Activated CD8-positive, alpha-beta memory T cell treated with anti-CD3 and anti-CD28 coated beads, Interleukin-2, amount 10 ng/mL, durations not matched to agents 7 days and 5 days (primary cell): ENCODE results near the gene RNF182. TPM values are rescaled to one million over a fixed set of nuclear protein-coding genes. Genes with fewer than 3 reads are reported as not detected.

ENCODE experiments used
- ATAC-seq: fragments of 150-1000 bp; cut with Tn5 transposase; one replicate; pipeline ENCODE4 v1.10.0; 2021; ENCODE audit warnings: moderate library complexity
- CTCF ChIA-PET: fragments of 350-600 bp; sonication (Branson Sonifier 250); formaldehyde crosslinking; loops from one replicate; lab custom pipeline; 2021; ENCODE audit warnings: antibody characterized with exemption; lab: Charles Lee
- DNase-seq: peaks from one replicate; pipeline ENCODE4 v3.0.0-alpha.2; 2020
- H3K27ac Mint-ChIP-seq: one replicate; pipeline ENCODE4 v1.8.0; 2021; ENCODE audit warnings: mild to moderate bottlenecking, mixed read lengths
- H3K27me3 Mint-ChIP-seq: one replicate; pipeline ENCODE4 v1.8.0; 2021; ENCODE audit warnings: mixed read lengths
- H3K36me3 Mint-ChIP-seq: one replicate; pipeline ENCODE4 v1.8.0; 2021; ENCODE audit warnings: mild to moderate bottlenecking, mixed read lengths
- H3K4me1 Mint-ChIP-seq: one replicate; pipeline ENCODE4 v1.8.0; 2021; ENCODE audit warnings: mixed read lengths
- H3K4me3 Mint-ChIP-seq: one replicate; pipeline ENCODE4 v1.8.0; 2021; ENCODE audit warnings: mild to moderate bottlenecking, moderate library complexity, mixed read lengths
- H3K9me3 Mint-ChIP-seq: one replicate; pipeline ENCODE4 v1.8.0; 2022; ENCODE audit warnings: low read depth, mixed read lengths
- total RNA-seq, 2 experiments: library from RNA; stranded (reverse); gene quantifications; one replicate each; pipeline ENCODE4 v1.2.3, GENCODE V29; 2021

Gene RNF182
- total RNA-seq, 2 experiments from 2014 or later: not detected

GRCh38 chr6:13986700-13987399 lies 62.1 kb downstream of the RNF182 start:
- Mint-ChIP-seq H3K36me3 (no peaks in the 10 kb centered on the region), H3K9me3 (no peaks in the 10 kb centered on the region), H3K4me1 (no peaks in the 10 kb centered on the region), H3K4me3 (no peak overlapping the region), H3K27ac (no peak overlapping the region), H3K27me3 (peaks cover 66% of the 10 kb centered on the region)
- ATAC-seq (no peak), DNase-seq (no peak)
- CTCF ChIA-PET: no interaction called here

DNA sequence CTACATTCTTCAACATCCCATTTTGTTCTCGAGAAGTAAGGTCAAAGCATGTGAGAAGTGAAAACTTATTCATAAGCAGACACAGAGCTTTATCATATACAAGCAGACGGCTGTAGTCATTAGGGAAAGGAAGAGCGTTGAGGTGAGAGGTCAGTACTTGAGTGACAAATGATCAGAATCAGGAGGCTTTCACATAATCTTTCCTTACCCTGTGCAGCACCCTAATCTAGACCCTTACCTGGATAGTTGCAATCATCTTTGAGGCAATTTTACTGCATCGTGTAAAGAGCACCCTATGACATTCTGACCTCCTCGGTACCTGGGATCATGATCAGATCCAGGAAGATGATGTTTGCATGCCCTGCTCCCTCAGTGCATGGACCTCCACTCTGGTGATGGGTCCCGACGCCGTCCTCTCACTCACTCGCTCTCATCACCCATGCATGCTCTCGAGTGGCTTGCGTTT lies 62.7 kb downstream of the RNF182 start:
- CTCF ChIA-PET: no interaction called here
- peaks cover 60% of the 10 kb centered on the region for H3K27me3 Mint-ChIP-seq

DNA sequence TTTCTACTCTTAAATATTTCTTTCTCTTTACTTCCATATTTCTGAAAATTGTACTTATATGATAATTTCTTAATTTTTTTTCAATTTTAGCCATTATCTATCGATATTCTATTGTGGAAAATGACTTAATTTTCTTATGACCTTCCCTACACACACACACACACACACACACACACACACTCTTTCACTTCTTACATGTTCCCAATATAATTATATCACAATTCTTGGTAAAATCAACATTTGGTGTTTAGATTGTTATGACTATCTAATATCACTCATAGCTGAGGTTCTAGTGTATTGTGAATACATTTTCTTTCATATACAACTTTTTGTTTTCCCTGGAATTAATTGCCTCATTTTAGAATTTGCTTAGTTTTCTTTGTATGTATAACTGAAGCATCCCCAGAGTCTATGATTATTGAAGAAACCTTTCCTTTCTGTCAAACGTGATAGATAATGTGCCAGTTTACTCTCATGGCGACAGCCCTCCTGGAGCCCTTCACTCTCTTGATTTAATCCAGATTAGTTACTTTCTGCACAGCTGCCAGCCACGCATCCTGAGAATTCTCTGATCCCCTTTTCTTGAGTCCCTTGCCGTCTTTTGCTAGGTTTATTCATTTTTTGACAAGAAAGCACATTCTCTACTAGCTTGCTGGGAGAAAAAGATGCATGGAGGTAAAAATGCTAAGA lies 63.4 kb downstream of the RNF182 start:
- H3K27me3 Mint-ChIP-seq: peaks cover 63% of the 10 kb centered on the region
- CTCF ChIA-PET: interaction anchor here (0.7 to 1.2 kb wide), 3 partner anchors 36 to 609 kb away, joined by 3 read pairs; no protein-coding TSS in a partner anchor
- no peak overlapping the region for H3K27ac Mint-ChIP-seq
- ATAC-seq (no peak), DNase-seq (no peak)
- no peaks in the 10 kb centered on the region for H3K4me1 Mint-ChIP-seq
- H3K4me3 Mint-ChIP-seq: no peak overlapping the region
- no peaks in the 10 kb centered on the region for H3K9me3 Mint-ChIP-seq
- H3K36me3 Mint-ChIP-seq: no peaks in the 10 kb centered on the region

More for the DNA sequence above, 62.7 kb downstream of the RNF182 start:
- DNase-seq (no peak), ATAC-seq (no peak)
- H3K36me3 Mint-ChIP-seq: no peaks in the 10 kb centered on the region
- H3K4me3 Mint-ChIP-seq: no peak overlapping the region
- no peaks in the 10 kb centered on the region for H3K4me1 Mint-ChIP-seq
- no peak overlapping the region for H3K27ac Mint-ChIP-seq
- no peaks in the 10 kb centered on the region for H3K9me3 Mint-ChIP-seq

DNA sequence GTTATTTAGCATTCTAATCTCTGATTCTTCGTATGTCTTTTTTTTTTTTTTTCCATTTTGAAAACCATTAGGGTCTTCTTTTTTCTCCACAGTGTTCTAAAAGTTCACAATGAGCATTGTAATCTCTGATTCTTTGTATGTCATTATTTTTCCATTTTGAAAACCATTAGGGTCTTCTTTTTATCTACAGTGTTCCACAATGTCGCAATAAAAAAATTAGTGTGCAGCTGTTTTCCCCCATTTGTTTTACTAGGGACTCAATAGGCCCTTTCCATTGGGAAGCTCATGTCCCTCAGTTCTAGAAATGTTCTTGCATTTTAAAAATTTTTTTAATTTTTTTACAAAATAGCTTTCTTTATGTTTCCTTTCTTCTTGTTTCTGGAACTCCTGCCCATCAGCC lies 64.2 kb downstream of the RNF182 start:
- ATAC-seq (no peak), DNase-seq (no peak)
- CTCF ChIA-PET: interaction anchor here (0.7 to 1.2 kb wide), 3 partner anchors 37 to 610 kb away, joined by 3 read pairs; no protein-coding TSS in a partner anchor
- Mint-ChIP-seq H3K4me1 (no peaks in the 10 kb centered on the region), H3K27me3 (peaks cover 62% of the 10 kb centered on the region), H3K4me3 (no peak overlapping the region), H3K9me3 (no peaks in the 10 kb centered on the region), H3K36me3 (no peaks in the 10 kb centered on the region), H3K27ac (no peak overlapping the region)

- Mint-ChIP-seq H3K27ac (no peak overlapping the region), H3K9me3 (no peaks in the 10 kb centered on the region), H3K4me1 (no peaks in the 10 kb centered on the region), H3K36me3 (no peaks in the 10 kb centered on the region), H3K4me3 (no peak overlapping the region), H3K27me3 (peaks cover 58% of the 10 kb centered on the region)
- ATAC-seq (no peak), DNase-seq (no peak)
- CTCF ChIA-PET: no interaction called here
Measured at GRCh38 chr6:13989496-13990144, 64.9 kb downstream of the RNF182 start.

- Mint-ChIP-seq H3K9me3 (no peaks in the 10 kb centered on the region), H3K4me1 (no peaks in the 10 kb centered on the region), H3K27me3 (peaks cover 59% of the 10 kb centered on the region), H3K27ac (no peak overlapping the region), H3K36me3 (no peaks in the 10 kb centered on the region), H3K4me3 (no peak overlapping the region)
- CTCF ChIA-PET: no interaction called here
- DNase-seq: no peak
- ATAC-seq: no peak
Measured at GRCh38 chr6:13990796-13991195, 66.0 kb downstream of the RNF182 start.

- ATAC-seq: no peak
- no peak for DNase-seq
- Mint-ChIP-seq H3K4me1 (no peaks in the 10 kb centered on the region), H3K27me3 (peaks cover 57% of the 10 kb centered on the region), H3K27ac (no peak overlapping the region), H3K4me3 (no peak overlapping the region), H3K9me3 (no peaks in the 10 kb centered on the region), H3K36me3 (no peaks in the 10 kb centered on the region)
- CTCF ChIA-PET: no interaction called here
Measured at GRCh38 chr6:13991393-13991792, 66.6 kb downstream of the RNF182 start.

GRCh38 chr6:13992417-13993055 lies 67.8 kb downstream of the RNF182 start:
- Mint-ChIP-seq H3K27ac (no peak overlapping the region), H3K9me3 (no peaks in the 10 kb centered on the region), H3K27me3 (peaks cover 51% of the 10 kb centered on the region), H3K4me1 (no peaks in the 10 kb centered on the region), H3K36me3 (no peaks in the 10 kb centered on the region), H3K4me3 (no peak overlapping the region)
- CTCF ChIA-PET: no interaction called here
- ATAC-seq: no peak
- no peak for DNase-seq

GRCh38 chr6:13993416-13993815 lies 68.7 kb downstream of the RNF182 start:
- Mint-ChIP-seq H3K27me3 (peaks cover 48% of the 10 kb centered on the region), H3K4me1 (no peaks in the 10 kb centered on the region), H3K4me3 (no peak overlapping the region), H3K9me3 (no peaks in the 10 kb centered on the region), H3K27ac (no peak overlapping the region), H3K36me3 (no peaks in the 10 kb centered on the region)
- CTCF ChIA-PET: no interaction called here
- DNase-seq (no peak), ATAC-seq (no peak)

- no peaks in the 10 kb centered on the region for H3K4me1 Mint-ChIP-seq
- DNase-seq (no peak), ATAC-seq (no peak)
- H3K27me3 Mint-ChIP-seq: peaks cover 33% of the 10 kb centered on the region
- no peaks in the 10 kb centered on the region for H3K36me3 Mint-ChIP-seq
- CTCF ChIA-PET: no interaction called here
- no peaks in the 10 kb centered on the region for H3K9me3 Mint-ChIP-seq
- H3K27ac Mint-ChIP-seq: no peak overlapping the region
- no peak overlapping the region for H3K4me3 Mint-ChIP-seq
Measured at GRCh38 chr6:13998356-13998755, 73.6 kb downstream of the RNF182 start.

GRCh38 chr6:14000901-14001300 lies 76.1 kb downstream of the RNF182 start:
- Mint-ChIP-seq H3K9me3 (no peaks in the 10 kb centered on the region), H3K36me3 (no peaks in the 10 kb centered on the region), H3K4me3 (no peak overlapping the region), H3K27ac (no peak overlapping the region), H3K27me3 (peaks cover 33% of the 10 kb centered on the region), H3K4me1 (no peaks in the 10 kb centered on the region)
- no peak for ATAC-seq
- CTCF ChIA-PET: no interaction called here
- no peak for DNase-seq

GRCh38 chr6:14001329-14002012 lies 76.7 kb downstream of the RNF182 start:
- H3K36me3 Mint-ChIP-seq: no peaks in the 10 kb centered on the region
- no peak for ATAC-seq
- CTCF ChIA-PET: no interaction called here
- no peak for DNase-seq
- H3K27me3 Mint-ChIP-seq: peaks cover 31% of the 10 kb centered on the region
- H3K4me1 Mint-ChIP-seq: no peaks in the 10 kb centered on the region
- H3K9me3 Mint-ChIP-seq: no peaks in the 10 kb centered on the region
- no peak overlapping the region for H3K4me3 Mint-ChIP-seq
- no peak overlapping the region for H3K27ac Mint-ChIP-seq
